SKM-1 (cell line): ENCODE results near the gene HCN2.
"Not testable (repeated sequence)": the region's sequence is repeated elsewhere in the genome, so short reads cannot be mapped to it uniquely, and the experiment has no call there.

Experiments used
- DNase-seq: peaks from one replicate; lab custom pipeline; 2025; ENCODE audit not compliant: unreplicated experiment; lab: John Stamatoyannopoulos, UW

Gene HCN2

GRCh38 chr19:602391-603301 is 13.0 kb downstream of the HCN2 start:
- DNase-seq, result no peak

- DNase-seq, result not testable (repeated sequence)
These were observed 13.6 kb downstream of the HCN2 start for GRCh38 chr19:603302-603639.

- not testable (repeated sequence) for DNase-seq
These were observed 14.1 kb downstream of the HCN2 start for GRCh38 chr19:603779-604178.

- DNase-seq, result no peak
These were observed 14.7 kb downstream of the HCN2 start for GRCh38 chr19:604355-604754.

GRCh38 chr19:605061-605971 is 15.6 kb downstream of the HCN2 start:
- DNase-seq, result not testable (repeated sequence)

- no peak for DNase-seq
These were observed 17.8 kb downstream of the HCN2 start for GRCh38 chr19:607301-608154.

- no peak for DNase-seq
These were observed 18.7 kb downstream of the HCN2 start for GRCh38 chr19:608155-609003.

- DNase-seq, result no peak
These were observed 19.3 kb downstream of the HCN2 start for GRCh38 chr19:609004-609346.

- DNase-seq, result no peak
These were observed 20.6 kb downstream of the HCN2 start for GRCh38 chr19:610071-610800.

- no peak for DNase-seq
These were observed 21.3 kb downstream of the HCN2 start for GRCh38 chr19:610801-611480.

- DNase-seq, result no peak
These were observed 21.8 kb downstream of the HCN2 start for GRCh38 chr19:611481-611868.

GRCh38 chr19:612941-613340 is 23.3 kb downstream of the HCN2 start:
- DNase-seq, result no peak

GRCh38 chr19:613732-614567 is 24.3 kb downstream of the HCN2 start:
- DNase-seq, result no peak

- DNase-seq, result no peak
These were observed 25.9 kb downstream of the HCN2 start for GRCh38 chr19:615619-616018.

GRCh38 chr19:616062-616700 is 26.5 kb downstream of the HCN2 start:
- DNase-seq, result no peak

GRCh38 chr19:616747-617526 is 27.3 kb downstream of the HCN2 start:
- no peak for DNase-seq
